Bone marrow (tissue), 2 donors: Measurements from ENCODE around the gene RARA.

Experiments used
- DNase-seq, 2 donors: peaks; one replicate each; lab custom pipeline; 2025; lab: John Stamatoyannopoulos, UW

Gene RARA

GRCh38 chr17:40329839-40330794 is 21.1 kb downstream of the RARA start:
- DNase-seq = peak; percentile 50 to 62

DNA sequence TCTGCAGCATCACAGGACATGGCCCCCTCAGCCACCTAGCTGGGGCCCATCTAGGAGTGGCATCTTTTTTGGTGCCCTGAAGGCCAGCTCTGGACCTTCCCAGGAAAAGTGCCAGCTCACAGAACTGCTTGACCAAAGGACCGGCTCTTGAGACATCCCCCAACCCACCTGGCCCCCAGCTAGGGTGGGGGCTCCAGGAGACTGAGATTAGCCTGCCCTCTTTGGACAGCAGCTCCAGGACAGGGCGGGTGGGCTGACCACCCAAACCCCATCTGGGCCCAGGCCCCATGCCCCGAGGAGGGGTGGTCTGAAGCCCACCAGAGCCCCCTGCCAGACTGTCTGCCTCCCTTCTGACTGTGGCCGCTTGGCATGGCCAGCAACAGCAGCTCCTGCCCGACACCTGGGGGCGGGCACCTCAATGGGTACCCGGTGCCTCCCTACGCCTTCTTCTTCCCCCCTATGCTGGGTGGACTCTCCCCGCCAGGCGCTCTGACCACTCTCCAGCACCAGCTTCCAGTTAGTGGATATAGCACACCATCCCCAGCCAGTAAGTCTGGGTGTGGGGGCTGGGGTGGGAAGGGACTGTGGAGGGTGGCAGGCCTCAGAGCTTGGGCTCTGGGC is 22.0 kb downstream of the RARA start:
- no peak for DNase-seq

- no peak for DNase-seq
Observed at GRCh38 chr17:40331743-40332641, 23.0 kb downstream of the RARA start.

- DNase-seq = no peak
Observed at GRCh38 chr17:40333781-40334448, 24.9 kb downstream of the RARA start.

GRCh38 chr17:40335620-40336019 is 26.6 kb downstream of the RARA start:
- no peak for DNase-seq

DNA sequence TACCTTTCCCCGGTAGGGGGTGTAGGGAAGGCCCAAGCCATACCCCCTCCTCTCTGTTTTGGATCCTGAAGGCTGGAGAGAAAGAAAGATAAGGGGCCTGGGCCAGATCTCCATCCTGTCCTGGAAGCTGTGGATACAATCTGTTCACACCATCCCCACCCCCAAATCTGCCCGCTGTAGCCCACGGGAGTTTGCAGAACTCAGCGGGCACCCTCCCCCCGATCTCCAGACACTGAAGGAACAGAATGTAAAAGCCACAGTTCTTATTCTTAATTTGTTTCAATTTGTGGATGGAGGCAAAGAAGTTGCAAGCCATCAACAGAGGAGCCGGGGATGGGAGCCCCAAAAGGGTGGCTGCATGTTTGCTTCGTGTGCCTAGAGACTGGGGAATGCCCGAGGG is 28.4 kb downstream of the RARA start:
- DNase-seq = no peak

DNA sequence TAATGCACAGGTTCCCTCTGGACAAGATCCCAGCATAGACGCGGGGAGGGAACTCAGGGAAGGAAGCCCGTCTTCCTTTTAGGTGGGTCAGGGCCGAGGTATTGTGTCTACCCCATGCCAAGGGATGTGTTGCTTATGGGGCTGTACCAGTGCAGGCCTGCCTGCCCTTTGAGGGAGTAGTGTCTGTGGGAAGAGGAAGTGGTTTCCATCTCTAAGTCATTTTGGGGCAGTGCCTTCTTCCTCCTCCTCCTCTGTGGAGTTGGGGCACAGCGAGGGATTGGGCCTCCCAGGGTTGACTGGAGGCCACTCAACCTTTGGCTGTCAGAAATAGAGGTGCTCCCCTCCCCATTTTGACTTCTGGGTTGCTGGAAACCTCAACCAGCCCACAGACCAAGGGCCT is 29.1 kb downstream of the RARA start:
- DNase-seq = no peak

DNA sequence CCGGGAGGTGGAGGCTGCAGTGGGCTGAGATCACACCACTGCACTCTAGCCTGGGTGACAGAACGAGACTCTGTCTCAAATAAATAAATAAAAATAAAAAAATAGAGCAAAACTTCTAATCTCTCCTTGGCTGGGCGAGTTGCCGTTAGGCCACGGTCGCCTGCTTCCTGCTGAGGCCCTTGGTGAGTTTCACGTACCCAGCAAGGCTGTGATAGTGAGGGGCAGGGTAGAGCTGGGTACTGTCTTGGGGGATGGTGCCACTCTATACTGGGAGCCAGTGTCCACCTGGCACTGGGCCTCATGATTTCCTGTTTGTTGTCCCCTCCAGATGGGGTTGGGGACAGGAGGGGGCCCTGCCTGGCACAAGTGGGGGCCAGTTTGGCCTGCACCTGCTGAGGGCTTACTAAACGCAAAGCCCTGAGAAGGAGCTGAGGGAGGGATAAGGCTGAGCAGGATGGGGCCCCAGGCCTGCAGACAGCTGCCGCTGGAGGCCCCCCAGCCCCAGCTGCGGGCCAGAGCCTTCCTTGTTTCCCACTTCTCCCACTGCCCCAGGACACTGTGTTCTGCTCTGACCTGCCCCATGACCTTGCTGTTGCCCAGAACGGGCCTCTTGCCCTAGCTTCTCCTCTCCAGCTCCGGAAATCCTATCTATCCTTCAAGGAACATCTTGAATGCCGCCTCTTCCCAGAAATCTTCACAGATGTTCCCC is 30.1 kb downstream of the RARA start:
- no peak for DNase-seq

- DNase-seq = no peak
Observed at GRCh38 chr17:40340327-40340726, 31.3 kb downstream of the RARA start.

GRCh38 chr17:40340880-40341807 is 32.2 kb downstream of the RARA start:
- DNase-seq = peak; percentile 40 to 83

DNA sequence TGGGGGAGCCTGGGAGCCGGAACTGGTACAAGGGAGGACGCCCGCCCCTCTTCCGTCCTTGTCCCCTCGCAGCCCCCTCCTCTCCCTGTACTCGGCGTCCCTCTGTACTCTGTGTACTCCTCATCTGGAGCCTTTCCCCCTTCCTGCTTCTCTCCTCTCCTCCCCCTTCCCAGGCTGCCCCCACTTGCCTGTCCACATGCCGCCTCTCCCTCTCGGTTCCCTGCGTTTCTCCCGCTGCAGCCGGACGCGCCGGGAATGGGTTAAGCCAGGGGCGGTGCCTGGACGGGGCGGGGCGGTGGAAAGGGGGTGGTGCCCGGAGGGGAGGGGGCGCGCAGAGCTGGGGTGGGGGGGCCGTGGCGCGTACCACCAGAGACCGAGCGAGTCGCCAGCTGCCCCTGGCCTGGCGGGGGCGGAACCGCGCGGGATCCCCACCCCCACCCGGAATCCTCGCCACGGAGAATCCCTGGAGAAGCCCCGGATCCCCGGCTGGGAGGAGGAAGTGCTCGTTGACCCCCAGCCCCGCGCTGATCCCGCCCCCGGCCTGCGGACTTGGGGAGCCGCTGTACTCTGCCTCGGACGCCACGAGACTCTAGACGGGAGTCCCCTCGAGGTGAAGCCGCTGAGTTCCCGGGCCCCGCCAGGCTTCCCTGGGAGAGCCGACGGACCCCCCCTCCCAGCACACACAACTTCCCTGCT is 33.0 kb downstream of the RARA start:
- peak in 1 of 2 donors; percentile 61 for DNase-seq

GRCh38 chr17:40342504-40343218 is 33.7 kb downstream of the RARA start:
- DNase-seq = no peak

- no peak for DNase-seq
Observed at GRCh38 chr17:40343219-40344119, 34.5 kb downstream of the RARA start.

DNA sequence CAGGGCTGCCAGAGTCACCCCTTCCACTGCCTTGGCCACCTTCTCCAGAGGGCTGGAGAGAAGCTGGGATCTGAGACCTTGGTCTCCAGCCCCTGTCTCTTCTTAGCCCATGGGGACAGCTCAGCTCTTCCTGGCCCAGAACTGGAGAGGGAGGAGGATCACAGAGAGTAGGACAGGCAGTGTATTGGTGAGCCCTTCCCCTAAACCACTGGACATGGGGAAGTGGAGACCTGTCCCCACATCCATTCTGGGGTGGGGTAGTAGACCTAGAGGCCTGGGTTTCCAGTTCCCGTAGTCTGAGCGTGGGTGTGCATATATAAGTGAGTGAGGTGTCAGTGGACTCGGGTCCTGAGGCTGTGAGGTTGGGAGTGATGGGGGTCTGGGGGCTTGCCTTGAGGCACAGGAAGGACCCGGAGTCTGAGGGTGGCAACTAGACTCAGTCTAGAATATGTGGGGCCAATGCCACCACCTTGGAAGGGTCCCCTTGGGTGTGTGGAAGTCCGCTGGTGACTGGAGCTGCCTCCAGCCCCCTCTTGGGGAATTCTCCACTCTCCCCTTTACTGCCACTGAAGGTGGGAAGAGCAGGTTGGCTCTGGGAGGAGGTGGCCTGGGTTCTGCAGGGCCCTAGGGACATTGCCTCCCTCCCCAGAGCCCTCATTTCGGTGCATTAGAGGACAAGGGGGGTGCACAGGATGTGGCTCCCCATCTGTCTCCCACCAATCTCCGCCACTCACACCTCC is 35.6 kb downstream of the RARA start:
- no peak for DNase-seq

GRCh38 chr17:40345161-40345993 is 36.4 kb downstream of the RARA start:
- no peak for DNase-seq
